OCI-LY7 (cell line): ENCODE data around the gene ZNF544. TPM values are rescaled to one million over a fixed set of nuclear protein-coding genes. Genes with fewer than 3 reads are reported as not detected.

Source experiments
- total RNA-seq, 2 experiments: library from RNA; depleted of rRNA in 1 of 2; stranded (reverse); fragments of >200 nt in 1 of 2; shearing (Covaris generic) in 1 of 2; gene quantifications; 2 replicates each; pipeline ENCODE4 v1.2.3, GENCODE V29; 2014 to 2022

The ZNF544 gene
- total RNA-seq, 2 experiments from 2014 or later: 34.1 to 37.3 TPM

Other genes with a start within 250 kb of the ZNF544 start
- gene ZNF606, start 226.1 kb upstream of the ZNF544 start, total RNA-seq (2014; rRNA removed; shearing (Covaris generic)): 1.3 and 2.1 TPM in 2 replicates
- gene ZNF606, start 226.1 kb upstream of the ZNF544 start, total RNA-seq (2022): 3.2 and 4.3 TPM in 2 replicates
- gene ZSCAN1, start 194.9 kb upstream of the ZNF544 start, total RNA-seq (2014; rRNA removed; shearing (Covaris generic)): not detected in 2 replicates
- not detected in 2 replicates for gene ZSCAN1, start 194.9 kb upstream of the ZNF544 start, total RNA-seq (2022)
- gene ZNF135, start 169.6 kb upstream of the ZNF544 start, total RNA-seq (2014; rRNA removed; shearing (Covaris generic)): not detected in 2 replicates
- not detected in 2 replicates for gene ZNF135, start 169.6 kb upstream of the ZNF544 start, total RNA-seq (2022)
- not detected in 2 replicates for gene ZSCAN18, start 130.7 kb upstream of the ZNF544 start, total RNA-seq (2014; rRNA removed; shearing (Covaris generic))
- not detected in 2 replicates for gene ZSCAN18, start 130.7 kb upstream of the ZNF544 start, total RNA-seq (2022)
- gene ZNF329, start 78.1 kb upstream of the ZNF544 start, total RNA-seq (2014; rRNA removed; shearing (Covaris generic)): 3.1 and 3.2 TPM in 2 replicates
- gene ZNF329, start 78.1 kb upstream of the ZNF544 start, total RNA-seq (2022): 3.1 and 3.4 TPM in 2 replicates
- gene ZNF274, start 45.9 kb upstream of the ZNF544 start, total RNA-seq (2014; rRNA removed; shearing (Covaris generic)): 36.4 and 68.3 TPM in 2 replicates
- gene ZNF274, start 45.9 kb upstream of the ZNF544 start, total RNA-seq (2022): 36.2 and 42.4 TPM in 2 replicates
- gene ZNF8, start 50.0 kb downstream of the ZNF544 start, total RNA-seq (2014; rRNA removed; shearing (Covaris generic)): 7.3 and 7.8 TPM in 2 replicates
- gene ZNF8, start 50.0 kb downstream of the ZNF544 start, total RNA-seq (2022): 7.1 and 7.7 TPM in 2 replicates
- gene ERVK3-1, start 76.5 kb downstream of the ZNF544 start, total RNA-seq (2014; rRNA removed; shearing (Covaris generic)): 61.7 and 79.6 TPM in 2 replicates
- 46.4 and 48.1 TPM in 2 replicates for gene ERVK3-1, start 76.5 kb downstream of the ZNF544 start, total RNA-seq (2022)
- gene ZSCAN22, start 98.1 kb downstream of the ZNF544 start, total RNA-seq (2014; rRNA removed; shearing (Covaris generic)): 2.6 and 3.3 TPM in 2 replicates
- 3.7 and 5.1 TPM in 2 replicates for gene ZSCAN22, start 98.1 kb downstream of the ZNF544 start, total RNA-seq (2022)
- 21.3 and 47.2 TPM in 2 replicates for gene A1BG, start 124.6 kb downstream of the ZNF544 start, total RNA-seq (2014; rRNA removed; shearing (Covaris generic))
- 24.5 and 26.9 TPM in 2 replicates for gene A1BG, start 124.6 kb downstream of the ZNF544 start, total RNA-seq (2022)
- 2.8 and 3.6 TPM in 2 replicates for gene ZNF497, start 133.8 kb downstream of the ZNF544 start, total RNA-seq (2014; rRNA removed; shearing (Covaris generic))
- gene ZNF497, start 133.8 kb downstream of the ZNF544 start, total RNA-seq (2022): 4.5 and 6.1 TPM in 2 replicates
- 1.8 and 3.0 TPM in 2 replicates for gene ZNF837, start 152.1 kb downstream of the ZNF544 start, total RNA-seq (2014; rRNA removed; shearing (Covaris generic))
- gene ZNF837, start 152.1 kb downstream of the ZNF544 start, total RNA-seq (2022): 5.3 and 5.8 TPM in 2 replicates
- gene RPS5, start 158.4 kb downstream of the ZNF544 start, total RNA-seq (2014; rRNA removed; shearing (Covaris generic)): 3,315 and 3,333 TPM in 2 replicates
- gene RPS5, start 158.4 kb downstream of the ZNF544 start, total RNA-seq (2022): 1,573 and 1,607 TPM in 2 replicates
- 0.75 and 2.1 TPM in 2 replicates for gene RNF225, start 166.7 kb downstream of the ZNF544 start, total RNA-seq (2014; rRNA removed; shearing (Covaris generic))
- 0.77 and 1.7 TPM in 2 replicates for gene RNF225, start 166.7 kb downstream of the ZNF544 start, total RNA-seq (2022)
- 9.8 and 12.4 TPM in 2 replicates for gene ZNF584, start 179.7 kb downstream of the ZNF544 start, total RNA-seq (2014; rRNA removed; shearing (Covaris generic))
- gene ZNF584, start 179.7 kb downstream of the ZNF544 start, total RNA-seq (2022): 7.6 and 10.4 TPM in 2 replicates
- gene ZNF132, start 211.2 kb downstream of the ZNF544 start, total RNA-seq (2014; rRNA removed; shearing (Covaris generic)): not detected in 2 replicates
- not detected in 2 replicates for gene ZNF132, start 211.2 kb downstream of the ZNF544 start, total RNA-seq (2022)
- 10.6 and 13.8 TPM in 2 replicates for gene ZNF324B, start 222.7 kb downstream of the ZNF544 start, total RNA-seq (2014; rRNA removed; shearing (Covaris generic))
- gene ZNF324B, start 222.7 kb downstream of the ZNF544 start, total RNA-seq (2022): 13.5 and 14.5 TPM in 2 replicates
- gene ZNF324, start 238.2 kb downstream of the ZNF544 start, total RNA-seq (2014; rRNA removed; shearing (Covaris generic)): 16.5 and 23.3 TPM in 2 replicates
- gene ZNF324, start 238.2 kb downstream of the ZNF544 start, total RNA-seq (2022): 11.9 and 13.2 TPM in 2 replicates
- gene ZNF446, start 247.4 kb downstream of the ZNF544 start, total RNA-seq (2014; rRNA removed; shearing (Covaris generic)): 8.0 and 9.9 TPM in 2 replicates
- gene ZNF446, start 247.4 kb downstream of the ZNF544 start, total RNA-seq (2022): 11.0 and 11.1 TPM in 2 replicates